Activated CD8-positive, alpha-beta T cell treated with anti-CD3 and anti-CD28 coated beads for 36 hours (primary cell): ENCODE results near the gene ITGA8. TPM values are rescaled to one million over a fixed set of nuclear protein-coding genes. Genes with fewer than 3 reads are reported as not detected.

Experiments used
- ATAC-seq: fragments of 200-7000 bp; cut with Tn5 transposase; one replicate; pipeline ENCODE4 v1.10.0; 2021; ENCODE audit warnings: mild to moderate bottlenecking, moderate library complexity
- CTCF ChIA-PET: fragments of 350-600 bp; sonication (Branson Sonifier 250); formaldehyde crosslinking; loops from one replicate; lab custom pipeline; 2021; ENCODE audit warnings: antibody characterized with exemption; lab: Charles Lee
- POLR2A ChIA-PET: fragments of 350-600 bp; sonication (Branson Sonifier 250); formaldehyde crosslinking; loops from one replicate; lab custom pipeline; 2021; ENCODE audit warnings: antibody characterized with exemption; lab: Charles Lee
- DNase-seq: peaks from one replicate; pipeline ENCODE4 v3.0.0-alpha.2; 2020
- H3K27ac Mint-ChIP-seq: one replicate; pipeline ENCODE4 v1.8.0; 2021; ENCODE audit warnings: mild to moderate bottlenecking, mixed read lengths
- H3K27me3 Mint-ChIP-seq: one replicate; pipeline ENCODE4 v1.8.0; 2021; ENCODE audit warnings: mixed read lengths
- H3K36me3 Mint-ChIP-seq: one replicate; pipeline ENCODE4 v1.8.0; 2021; ENCODE audit warnings: low read depth, mixed read lengths
- H3K4me1 Mint-ChIP-seq: one replicate; pipeline ENCODE4 v1.8.0; 2021; ENCODE audit warnings: low read depth, mixed read lengths
- H3K4me3 Mint-ChIP-seq: one replicate; pipeline ENCODE4 v1.8.0; 2021; ENCODE audit warnings: mild to moderate bottlenecking, moderate library complexity, mixed read lengths
- H3K9me3 Mint-ChIP-seq: one replicate; pipeline ENCODE4 v1.8.0; 2021; ENCODE audit warnings: mixed read lengths
- CTCF ChIP-seq: fragments of 200-600 bp; IDR thresholded peaks from one replicate; pipeline ENCODE4 v1.8.0; 2022; ENCODE audit warnings: antibody characterized with exemption, mild to moderate bottlenecking
- intact Hi-C: fragments of 100-400 bp; cut with micrococcal nuclease; formaldehyde crosslinking; loops from one replicate; pipeline ENCODE4 v1.10.0; 2022
- total RNA-seq, 2 experiments: library from RNA; stranded (reverse); gene quantifications; one replicate each; pipeline ENCODE4 v1.2.3, GENCODE V29; 2021

Gene ITGA8
- total RNA-seq, 2 experiments from 2014 or later, result not detected

- Mint-ChIP-seq H3K27me3 (peaks cover 13% of the 10 kb centered on the region), H3K4me1 (no peaks in the 10 kb centered on the region), H3K36me3 (no peaks in the 10 kb centered on the region), H3K27ac (no peak overlapping the region), H3K4me3 (no peak overlapping the region), H3K9me3 (no peaks in the 10 kb centered on the region)
- intact Hi-C loops, result no loop called here
- ChIA-PET POLR2A (interaction anchor here (0.6 kb wide), 1 partner anchor 17 kb away, joined by 3 read pairs; no protein-coding TSS in a partner anchor), CTCF (no interaction called here)
- ATAC-seq, result no peak
- no peak for DNase-seq
- no peak for TF ChIP-seq CTCF
Measured at GRCh38 chr10:15472431-15473395, 247.0 kb downstream of the ITGA8 start.

GRCh38 chr10:15472008-15472407, 247.7 kb downstream of the ITGA8 start:
- Mint-ChIP-seq H3K4me3 (no peak overlapping the region), H3K9me3 (no peaks in the 10 kb centered on the region), H3K27me3 (peaks cover 13% of the 10 kb centered on the region), H3K36me3 (no peaks in the 10 kb centered on the region), H3K4me1 (no peaks in the 10 kb centered on the region), H3K27ac (no peak overlapping the region)
- intact Hi-C loops, result no loop called here
- POLR2A ChIA-PET, result no interaction called here
- CTCF ChIA-PET, result no interaction called here
- DNase-seq, result no peak
- no peak for TF ChIP-seq CTCF
- ATAC-seq, result no peak

- no peak overlapping the region for H3K4me3 Mint-ChIP-seq
- no peak for ATAC-seq
- TF ChIP-seq CTCF, result no peak
- no peak for DNase-seq
- ChIA-PET POLR2A (no interaction called here), CTCF (interaction anchor here (0.7 kb wide), 1 partner anchor 36 kb away, joined by 3 read pairs; no protein-coding TSS in a partner anchor)
- intact Hi-C loops, result no loop called here
- no peaks in the 10 kb centered on the region for H3K9me3 Mint-ChIP-seq
- peaks cover 11% of the 10 kb centered on the region for H3K27me3 Mint-ChIP-seq
- no peak overlapping the region for H3K27ac Mint-ChIP-seq
- H3K4me1 Mint-ChIP-seq, result no peaks in the 10 kb centered on the region
- H3K36me3 Mint-ChIP-seq, result no peaks in the 10 kb centered on the region
Measured at GRCh38 chr10:15469111-15469510, 250.6 kb downstream of the ITGA8 start.

GRCh38 chr10:15464381-15464780, 255.3 kb downstream of the ITGA8 start:
- ATAC-seq, result no peak
- no peak overlapping the region for H3K4me3 Mint-ChIP-seq
- no peak for TF ChIP-seq CTCF
- H3K27ac Mint-ChIP-seq, result no peak overlapping the region
- ChIA-PET CTCF (no interaction called here), POLR2A (no interaction called here)
- no peak for DNase-seq
- peaks cover 14% of the 10 kb centered on the region for H3K27me3 Mint-ChIP-seq
- no peaks in the 10 kb centered on the region for H3K4me1 Mint-ChIP-seq
- no peaks in the 10 kb centered on the region for H3K36me3 Mint-ChIP-seq
- intact Hi-C loops, result no loop called here
- peaks cover 10% of the 10 kb centered on the region for H3K9me3 Mint-ChIP-seq

Other genes starting within 250 kb of the ITGA8 start
- gene MINDY3, start 140.6 kb upstream of the ITGA8 start, total RNA-seq, result 10 to 100 TPM; 12.0 to 14.6 TPM